ENCODE results near the gene ITGBL1.

The ITGBL1 gene

DNA sequence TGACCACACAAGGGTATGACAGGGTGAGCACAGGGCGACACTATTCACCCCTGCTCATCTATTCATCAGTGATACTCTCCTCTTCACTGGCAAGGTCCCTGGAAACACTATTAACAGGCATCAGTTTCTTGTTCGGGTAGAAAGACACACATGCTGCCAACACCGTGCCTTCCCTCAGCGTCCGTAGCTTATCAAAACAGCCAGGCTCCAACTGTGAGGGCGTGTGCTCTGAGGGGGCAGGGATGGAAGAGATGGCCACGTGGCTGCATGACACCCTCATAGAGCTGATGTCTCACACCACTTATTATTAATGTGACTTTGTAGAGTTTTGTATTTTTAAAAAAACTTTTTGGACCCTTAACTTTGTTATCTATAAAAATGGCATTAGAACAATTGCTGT, 160.3 kb downstream of the ITGBL1 start:
- peaks cover 6% of the 10 kb centered on the region for H3K27me3 Mint-ChIP-seq
- no peaks in the 10 kb centered on the region for H3K36me3 Mint-ChIP-seq
- no peak overlapping the region for H3K27ac Mint-ChIP-seq
- H3K4me3 Mint-ChIP-seq = no peak overlapping the region
- H3K4me1 Mint-ChIP-seq = no peaks in the 10 kb centered on the region
- H3K9me3 Mint-ChIP-seq = no peaks in the 10 kb centered on the region

DNA sequence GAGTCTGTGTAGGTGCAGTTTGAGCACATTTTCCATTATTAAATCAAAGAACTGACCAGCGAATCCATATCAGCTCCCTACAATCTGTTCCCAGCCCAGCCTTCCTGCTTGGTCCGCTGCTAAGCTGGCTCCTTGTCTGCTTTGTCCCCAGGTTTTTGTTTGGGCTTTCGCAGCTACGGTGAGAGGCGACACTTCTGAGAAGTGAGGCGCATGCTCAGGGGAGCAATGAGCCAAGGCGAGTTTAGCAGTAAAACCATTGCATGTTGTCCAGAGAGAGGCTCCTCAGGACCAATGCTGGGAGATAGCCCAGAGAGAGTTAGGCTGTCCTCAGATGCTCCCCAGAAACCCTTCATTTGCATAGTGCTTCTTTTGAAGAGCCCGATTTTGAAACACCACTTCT, 162.0 kb downstream of the ITGBL1 start:
- no peak overlapping the region for H3K27ac Mint-ChIP-seq
- H3K27me3 Mint-ChIP-seq = peaks cover 6% of the 10 kb centered on the region
- H3K4me1 Mint-ChIP-seq = no peaks in the 10 kb centered on the region
- no peak overlapping the region for H3K4me3 Mint-ChIP-seq
- no peaks in the 10 kb centered on the region for H3K9me3 Mint-ChIP-seq
- no peaks in the 10 kb centered on the region for H3K36me3 Mint-ChIP-seq

DNA sequence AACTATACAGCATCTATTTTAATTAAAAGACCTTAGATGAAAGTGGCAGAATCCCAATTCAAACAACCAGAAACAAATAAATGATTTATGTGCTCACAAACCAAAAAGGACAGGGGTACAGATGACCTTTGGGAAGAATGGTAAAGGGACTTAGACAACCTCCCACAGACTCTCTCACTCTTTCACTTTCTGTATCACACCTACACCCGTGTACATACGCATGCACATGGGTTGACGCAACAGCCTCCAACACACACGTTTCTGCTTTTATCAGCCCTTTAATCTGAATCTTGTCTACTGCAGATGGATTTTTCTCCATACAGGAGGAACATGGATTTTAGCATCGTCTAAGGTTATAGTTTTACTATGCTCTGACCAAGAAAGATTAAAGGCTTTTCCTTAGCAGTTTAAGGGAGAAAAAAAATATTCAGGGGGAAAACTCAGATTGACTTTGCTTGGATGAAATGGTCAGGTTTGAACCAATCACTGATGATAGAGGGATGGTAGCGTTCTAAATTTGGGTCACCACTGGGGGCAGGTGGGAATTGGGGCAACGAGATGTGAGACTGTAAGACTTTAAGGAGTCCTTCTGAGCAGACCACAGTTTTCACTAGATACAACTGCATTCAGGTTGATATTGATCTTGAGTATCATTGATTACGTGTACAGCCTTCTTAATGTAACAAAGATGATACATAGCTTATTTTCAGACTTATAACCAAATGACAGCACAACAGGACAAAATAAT, 166.1 kb downstream of the ITGBL1 start:
- Mint-ChIP-seq H3K36me3 (no peaks in the 10 kb centered on the region), H3K4me1 (peaks cover 8% of the 10 kb centered on the region), H3K27me3 (no peaks in the 10 kb centered on the region), H3K9me3 (no peaks in the 10 kb centered on the region), H3K4me3 (no peak overlapping the region), H3K27ac (no peak overlapping the region)

DNA sequence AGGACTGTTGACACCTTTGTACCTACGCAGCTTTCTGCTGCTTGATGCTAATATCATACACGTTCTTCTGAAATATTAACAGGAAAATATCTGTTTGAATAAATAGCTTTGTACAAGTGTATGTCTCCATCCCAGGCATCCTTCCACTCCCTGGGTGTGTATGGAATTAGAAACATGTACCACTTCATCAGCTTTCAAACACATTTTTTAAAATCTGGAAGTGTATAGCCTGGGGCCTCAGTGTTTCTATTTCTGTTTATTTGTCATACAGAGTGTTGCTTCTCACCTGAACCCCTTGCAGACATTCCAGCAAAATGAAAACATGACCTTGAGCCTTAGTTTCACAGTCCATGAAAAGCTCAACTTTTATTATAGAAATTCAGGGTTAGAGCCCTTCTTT, 168.6 kb downstream of the ITGBL1 start:
- H3K27ac Mint-ChIP-seq = no peak overlapping the region

DNA sequence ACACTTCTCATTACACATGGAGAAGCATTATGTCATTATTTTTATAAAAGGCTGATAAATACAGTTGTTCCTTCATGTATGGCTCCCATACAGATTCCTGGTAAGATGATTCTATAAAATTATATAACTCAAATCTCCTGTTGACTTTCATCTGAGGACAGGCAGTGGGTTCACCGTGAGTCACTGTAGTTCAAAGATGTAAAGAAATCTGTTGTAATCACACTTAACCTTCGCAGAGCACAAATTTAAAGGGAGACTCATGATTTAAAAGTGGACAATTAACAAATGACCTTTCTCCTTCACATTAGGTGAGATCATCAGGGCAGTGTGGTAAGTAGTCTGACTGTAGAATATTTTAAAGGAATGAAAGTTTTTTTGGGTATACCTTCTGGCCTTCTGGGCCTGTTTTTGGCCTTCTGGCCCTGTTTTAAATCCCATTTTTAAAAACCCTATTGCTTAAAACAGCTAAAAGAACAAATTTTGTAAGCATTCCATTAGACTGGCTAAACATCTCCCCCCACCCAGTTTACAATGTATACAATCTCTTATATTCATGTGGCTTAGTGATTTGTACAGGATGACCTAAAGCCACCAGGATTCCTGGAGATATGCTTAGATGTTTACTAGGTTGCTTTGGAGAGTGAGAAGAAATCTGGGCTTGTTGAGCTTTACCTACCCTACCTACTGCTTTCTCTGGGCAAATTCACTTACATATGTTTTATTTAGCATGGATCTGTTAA, 171.2 kb downstream of the ITGBL1 start:
- Mint-ChIP-seq H3K9me3 (no peaks in the 10 kb centered on the region), H3K36me3 (no peaks in the 10 kb centered on the region), H3K4me1 (peaks cover 49% of the 10 kb centered on the region), H3K27ac (peak overlapping the region; percentile 43), H3K27me3 (no peaks in the 10 kb centered on the region), H3K4me3 (peak overlapping the region; percentile 53)

More for the DNA sequence above, 168.6 kb downstream of the ITGBL1 start:
- Mint-ChIP-seq H3K4me3 (no peak overlapping the region), H3K9me3 (no peaks in the 10 kb centered on the region), H3K4me1 (peaks cover 27% of the 10 kb centered on the region), H3K27me3 (no peaks in the 10 kb centered on the region), H3K36me3 (no peaks in the 10 kb centered on the region)

DNA sequence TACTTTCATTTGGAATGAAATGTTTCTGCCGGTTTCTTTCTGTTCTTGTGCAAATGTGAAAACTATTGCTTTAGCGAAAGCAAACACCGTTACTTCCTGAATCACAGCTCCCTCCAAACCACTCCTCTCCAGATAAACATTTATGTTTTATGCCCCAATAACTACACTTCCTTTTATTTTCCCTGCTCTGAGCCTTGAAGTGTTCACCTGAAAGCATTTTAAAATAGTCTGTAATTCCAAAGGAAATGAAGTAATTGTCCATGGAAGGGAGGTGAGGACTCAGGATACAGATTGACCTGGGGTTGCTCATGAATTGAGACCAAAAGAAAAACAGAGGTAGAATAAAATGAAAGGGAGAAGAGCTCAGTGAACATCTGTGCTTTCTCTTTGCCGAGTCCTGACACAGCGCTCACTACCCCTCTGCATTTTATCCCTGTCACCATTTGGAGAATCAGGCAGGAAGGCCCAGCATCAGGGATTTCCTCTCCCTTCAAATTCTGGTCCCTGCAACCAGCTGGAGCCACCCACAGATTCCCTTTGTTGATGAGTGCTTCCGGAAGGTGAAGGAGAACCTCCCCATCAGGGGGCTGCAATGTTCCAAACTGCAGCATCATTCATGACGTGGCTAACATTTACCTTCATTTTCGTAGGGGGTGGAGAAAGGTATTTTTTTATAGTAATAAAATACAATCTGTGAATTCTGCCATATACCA, 171.9 kb downstream of the ITGBL1 start:
- Mint-ChIP-seq H3K27ac (peak overlapping the region; percentile 52), H3K36me3 (no peaks in the 10 kb centered on the region), H3K4me1 (peaks cover 49% of the 10 kb centered on the region), H3K27me3 (no peaks in the 10 kb centered on the region), H3K4me3 (peak overlapping the region; percentile 53), H3K9me3 (no peaks in the 10 kb centered on the region)

DNA sequence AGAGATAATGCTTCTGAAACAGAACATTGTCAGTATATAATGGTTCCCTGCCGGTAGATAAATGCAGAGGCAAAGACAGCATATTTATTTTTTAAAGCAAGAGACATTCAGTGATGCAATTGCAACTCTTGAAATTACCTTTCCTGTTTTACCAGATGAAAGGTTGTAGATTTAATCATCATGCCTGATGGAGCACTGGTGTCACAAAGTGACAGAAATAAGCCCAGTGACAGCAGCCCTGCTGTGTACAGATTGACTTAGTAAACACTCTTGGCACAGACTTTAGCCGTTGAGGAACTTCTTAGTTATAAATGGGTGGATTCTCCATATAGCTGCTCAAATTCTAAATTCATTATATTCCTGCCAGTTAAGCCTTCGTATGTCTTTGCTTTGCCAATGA, 172.5 kb downstream of the ITGBL1 start:
- Mint-ChIP-seq H3K27ac (no peak overlapping the region), H3K36me3 (no peaks in the 10 kb centered on the region), H3K27me3 (no peaks in the 10 kb centered on the region), H3K9me3 (no peaks in the 10 kb centered on the region), H3K4me3 (no peak overlapping the region), H3K4me1 (peaks cover 49% of the 10 kb centered on the region)

DNA sequence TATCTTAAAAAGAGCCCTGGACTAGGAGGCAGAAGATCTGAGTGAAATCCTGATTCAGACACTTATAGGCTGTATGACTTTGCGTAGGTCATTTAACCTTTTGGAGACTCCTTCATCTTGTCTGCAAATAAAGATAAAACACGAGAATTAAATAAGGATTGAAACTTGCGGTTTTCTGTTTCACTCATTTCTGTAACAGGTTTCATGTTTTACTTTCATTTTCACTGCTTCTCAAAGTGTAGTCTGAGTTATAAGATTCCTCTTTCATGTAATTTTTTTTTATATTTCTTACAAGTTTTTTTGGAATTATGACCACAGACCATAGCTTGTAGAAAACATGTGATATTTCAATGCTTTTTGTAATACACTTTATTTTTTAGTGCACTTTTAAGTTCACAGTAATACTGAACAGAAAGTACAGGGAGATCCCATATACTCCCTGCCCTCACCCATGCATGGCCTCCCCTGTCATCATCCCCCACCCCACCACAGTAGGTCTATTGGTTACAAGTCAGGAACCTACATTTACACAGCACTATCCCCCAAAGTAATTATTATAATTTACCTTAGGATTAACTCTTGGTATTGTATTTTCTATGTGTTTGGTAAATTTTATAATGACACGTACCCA, 174.6 kb downstream of the ITGBL1 start:
- Mint-ChIP-seq H3K36me3 (no peaks in the 10 kb centered on the region), H3K9me3 (no peaks in the 10 kb centered on the region), H3K27ac (peak overlapping the region; percentile 81), H3K4me1 (peaks cover 49% of the 10 kb centered on the region), H3K27me3 (no peaks in the 10 kb centered on the region), H3K4me3 (peak overlapping the region; percentile 62)

DNA sequence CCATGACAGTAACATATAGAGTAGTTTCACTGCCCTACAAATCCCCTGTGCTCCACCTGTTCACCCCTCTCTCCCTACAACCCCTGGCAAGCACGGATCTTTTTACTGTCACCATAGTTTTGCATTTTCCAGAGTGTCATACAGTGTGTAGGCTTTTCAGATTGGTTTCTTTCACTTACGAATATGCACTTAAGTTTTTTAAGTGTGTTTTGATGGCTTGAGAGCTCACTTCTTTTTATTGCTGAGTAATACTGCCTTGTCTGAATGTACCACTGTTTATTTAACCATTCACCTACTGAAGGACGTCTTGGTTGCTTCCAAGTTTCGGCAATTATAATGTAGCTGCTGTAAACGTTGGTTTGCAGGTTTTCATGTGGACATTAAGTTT, 175.1 kb downstream of the ITGBL1 start:
- peak overlapping the region; percentile 62 for H3K4me3 Mint-ChIP-seq
- H3K4me1 Mint-ChIP-seq = peaks cover 48% of the 10 kb centered on the region
- peak overlapping the region; percentile 81 for H3K27ac Mint-ChIP-seq

DNA sequence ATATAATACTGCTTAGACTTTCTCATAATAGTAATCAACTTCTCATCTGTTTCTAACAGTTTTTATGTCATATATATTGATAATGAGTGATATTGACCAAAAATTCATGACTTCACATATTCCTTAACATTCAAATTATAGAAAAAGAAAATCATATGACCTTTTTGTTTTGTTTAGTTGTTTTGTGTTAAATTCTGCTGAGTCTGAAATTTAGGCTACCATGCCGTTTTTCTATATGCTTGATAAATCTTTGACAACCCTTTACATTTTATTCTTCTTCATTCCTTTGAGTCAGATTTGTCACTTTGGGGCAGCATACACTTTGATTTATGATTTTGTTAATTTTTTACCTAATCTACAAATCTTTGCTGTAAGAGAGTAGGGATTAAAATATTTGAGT, 176.4 kb downstream of the ITGBL1 start:
- no peaks in the 10 kb centered on the region for H3K9me3 Mint-ChIP-seq
- H3K27me3 Mint-ChIP-seq = no peaks in the 10 kb centered on the region
- H3K4me1 Mint-ChIP-seq = peaks cover 38% of the 10 kb centered on the region
- no peaks in the 10 kb centered on the region for H3K36me3 Mint-ChIP-seq
- H3K27ac Mint-ChIP-seq = no peak overlapping the region
- no peak overlapping the region for H3K4me3 Mint-ChIP-seq

More for the DNA sequence above, 175.1 kb downstream of the ITGBL1 start:
- Mint-ChIP-seq H3K9me3 (no peaks in the 10 kb centered on the region), H3K36me3 (no peaks in the 10 kb centered on the region), H3K27me3 (no peaks in the 10 kb centered on the region)

DNA sequence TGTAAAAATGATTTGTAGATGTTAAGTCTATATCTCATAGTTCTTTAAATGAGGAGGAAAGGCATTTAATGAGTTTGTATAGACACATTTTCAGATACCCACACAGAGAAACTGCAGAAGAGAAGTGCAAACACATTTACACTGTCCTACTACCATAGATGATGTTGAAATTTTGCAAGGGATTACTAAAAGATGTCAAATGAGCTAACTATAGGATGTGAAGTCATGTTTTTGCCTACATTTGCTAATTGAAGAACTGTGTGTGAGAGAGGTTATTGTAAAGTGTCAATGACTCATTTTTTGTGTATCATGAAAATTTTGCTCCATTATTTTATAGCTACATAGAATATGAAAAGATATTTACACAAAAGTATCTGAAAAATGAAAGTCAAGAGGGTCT, 178.9 kb downstream of the ITGBL1 start:
- Mint-ChIP-seq H3K9me3 (no peaks in the 10 kb centered on the region), H3K36me3 (no peaks in the 10 kb centered on the region), H3K4me3 (no peak overlapping the region), H3K27ac (no peak overlapping the region), H3K4me1 (peaks cover 19% of the 10 kb centered on the region), H3K27me3 (peaks cover 2% of the 10 kb centered on the region)

DNA sequence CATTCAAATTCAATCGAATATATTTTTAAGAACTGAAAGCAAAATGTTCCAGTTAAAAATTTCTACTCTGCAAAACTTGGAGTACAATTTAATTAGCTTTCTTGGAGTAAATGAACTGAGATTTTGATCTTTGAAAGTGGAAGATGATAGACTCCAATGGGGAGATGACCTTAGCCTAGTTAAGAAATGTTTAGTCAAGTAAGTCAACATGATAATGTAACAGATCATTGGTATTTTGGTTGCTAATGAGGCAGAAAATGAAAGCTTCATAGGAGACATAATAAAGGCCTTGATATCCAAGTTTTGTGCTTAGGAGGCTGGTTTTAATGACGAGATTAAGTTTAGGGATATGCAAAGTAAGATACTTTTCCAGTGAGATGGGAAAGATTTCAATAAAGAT, 181.7 kb downstream of the ITGBL1 start:
- no peaks in the 10 kb centered on the region for H3K4me1 Mint-ChIP-seq
- H3K4me3 Mint-ChIP-seq = no peak overlapping the region
- peaks cover 2% of the 10 kb centered on the region for H3K27me3 Mint-ChIP-seq
- no peak overlapping the region for H3K27ac Mint-ChIP-seq
- H3K9me3 Mint-ChIP-seq = no peaks in the 10 kb centered on the region
- H3K36me3 Mint-ChIP-seq = no peaks in the 10 kb centered on the region

DNA sequence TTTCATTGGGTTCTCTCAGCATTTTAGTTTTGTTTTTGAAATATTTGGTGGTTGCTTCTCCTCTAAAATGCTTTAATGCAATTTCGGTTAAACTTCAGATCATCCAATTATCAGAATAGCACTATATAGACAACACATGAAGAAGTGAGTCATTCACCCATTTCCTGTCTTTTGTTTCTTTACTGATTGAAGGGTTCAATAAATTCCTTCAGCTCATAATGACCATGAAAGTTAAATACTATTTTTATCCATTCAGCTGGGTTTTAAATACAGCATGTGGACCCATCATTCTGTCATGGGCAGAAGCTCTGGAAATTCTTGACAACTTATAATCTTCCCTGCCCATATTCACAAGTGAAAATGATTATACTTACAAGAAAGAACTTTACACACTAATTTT, 187.2 kb downstream of the ITGBL1 start:
- peaks cover 6% of the 10 kb centered on the region for H3K9me3 Mint-ChIP-seq
- no peaks in the 10 kb centered on the region for H3K4me1 Mint-ChIP-seq
- H3K27me3 Mint-ChIP-seq = no peaks in the 10 kb centered on the region
- H3K4me3 Mint-ChIP-seq = no peak overlapping the region
- no peaks in the 10 kb centered on the region for H3K36me3 Mint-ChIP-seq
- H3K27ac Mint-ChIP-seq = no peak overlapping the region

DNA sequence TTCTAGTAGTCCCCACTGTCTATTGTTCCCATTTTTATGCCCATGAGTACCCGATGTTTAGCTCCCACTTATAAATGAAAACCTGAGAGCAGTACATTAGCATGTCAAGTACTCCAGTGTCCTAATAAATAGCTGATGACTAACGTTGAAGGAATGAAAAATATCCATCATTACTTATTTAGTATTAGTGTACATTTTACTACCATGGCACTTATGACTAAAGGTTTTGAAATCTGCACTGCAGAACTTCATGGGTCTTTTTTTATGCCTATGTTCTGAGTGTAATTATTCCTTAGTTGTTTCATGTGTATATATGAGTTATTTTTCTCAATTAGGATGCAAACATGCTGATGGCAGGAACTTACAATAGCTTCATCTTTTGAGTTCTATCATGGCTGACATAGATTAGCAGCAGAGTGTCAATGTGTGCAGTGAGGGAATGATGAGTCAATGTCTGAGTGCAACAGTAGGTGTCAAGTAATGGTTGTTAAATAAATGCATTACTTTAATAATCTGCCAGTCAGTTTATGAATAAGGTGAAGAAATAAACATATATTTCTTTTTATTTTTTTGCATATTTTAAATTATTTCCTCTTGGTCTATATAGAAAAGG, 188.4 kb downstream of the ITGBL1 start:
- Mint-ChIP-seq H3K27ac (no peak overlapping the region), H3K4me3 (no peak overlapping the region), H3K36me3 (no peaks in the 10 kb centered on the region), H3K9me3 (peaks cover 6% of the 10 kb centered on the region), H3K4me1 (no peaks in the 10 kb centered on the region), H3K27me3 (peaks cover 3% of the 10 kb centered on the region)

DNA sequence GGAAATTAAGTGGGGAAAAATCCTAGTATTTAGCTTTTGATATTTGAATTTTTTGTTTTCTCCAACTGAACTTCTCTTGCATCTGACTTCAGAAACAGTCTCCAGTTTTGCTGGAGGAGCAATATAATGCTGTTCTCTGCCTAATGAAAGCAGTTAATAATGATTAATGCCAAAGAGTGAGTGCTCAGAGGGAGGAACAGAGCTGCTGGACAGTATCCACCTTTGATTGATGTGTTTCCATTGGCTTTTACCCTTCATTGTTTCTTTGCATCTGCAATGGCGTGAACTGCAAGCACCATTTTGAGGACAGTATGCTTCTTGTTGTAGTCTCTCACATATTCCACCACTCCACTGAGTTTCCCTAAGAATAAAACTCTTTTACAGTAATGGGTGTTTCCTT, 193.4 kb downstream of the ITGBL1 start:
- Mint-ChIP-seq H3K9me3 (peaks cover 1% of the 10 kb centered on the region), H3K4me3 (no peak overlapping the region), H3K27me3 (peaks cover 5% of the 10 kb centered on the region), H3K36me3 (no peaks in the 10 kb centered on the region), H3K27ac (no peak overlapping the region), H3K4me1 (peaks cover 3% of the 10 kb centered on the region)

Data from activated naive CD4-positive, alpha-beta T cell treated with anti-CD3 and anti-CD28 coated beads, Interleukin-2, amount 50 U/mL, for 24 hours (primary cell).